HG02852 (cell line): Measurements from ENCODE around the gene STK24.
A peak's percentile ranks its signal among the peaks of the same experiment; 100 is the strongest.

Experiments used
- ATAC-seq: cut with Tn5 transposase; IDR thresholded peaks from one replicate; pipeline ENCODE4 v1.9.1; 2021; ENCODE audit warnings: mild to moderate bottlenecking, moderate library complexity; ENCODE audit not compliant: unreplicated experiment

Gene STK24

DNA sequence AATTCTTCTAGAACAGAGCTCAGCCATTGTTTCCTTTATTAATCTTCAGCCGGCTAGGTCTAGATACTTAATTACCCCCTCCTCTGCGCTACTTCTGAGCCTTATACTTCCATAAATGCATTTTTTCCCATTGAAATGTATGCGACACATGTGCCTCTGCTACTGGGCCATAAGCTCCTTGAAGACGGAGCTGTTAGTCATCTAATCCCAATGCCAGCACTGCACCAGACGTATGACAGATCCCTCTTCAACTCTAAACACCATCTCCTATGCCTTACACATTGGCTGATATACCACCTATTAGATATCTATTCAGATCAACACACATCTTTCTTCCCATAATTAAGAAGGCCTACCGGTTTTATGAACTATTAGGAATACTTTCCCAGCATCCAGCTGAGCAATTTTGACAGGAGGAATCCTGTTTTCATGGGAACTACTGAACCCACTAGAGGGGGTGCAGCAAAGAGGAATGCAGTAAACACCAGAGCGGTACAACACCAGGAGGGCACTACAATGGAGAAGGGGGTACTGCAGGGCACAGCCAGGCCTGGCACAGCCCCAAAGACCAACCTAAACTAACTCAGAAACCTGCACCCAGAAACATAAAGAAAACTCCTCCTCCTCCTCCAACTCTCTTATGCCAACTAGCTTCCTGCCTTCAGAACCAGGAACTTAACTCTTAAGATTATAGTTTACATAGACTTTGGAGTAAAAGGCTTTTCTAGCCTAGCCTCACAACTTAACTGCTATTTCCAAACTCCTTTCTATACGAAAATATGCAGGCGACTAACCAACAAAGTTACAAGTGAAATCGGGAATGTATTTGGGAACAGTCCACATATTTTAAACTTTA is 18.7 kb downstream of the STK24 start:
- ATAC-seq = no peak

DNA sequence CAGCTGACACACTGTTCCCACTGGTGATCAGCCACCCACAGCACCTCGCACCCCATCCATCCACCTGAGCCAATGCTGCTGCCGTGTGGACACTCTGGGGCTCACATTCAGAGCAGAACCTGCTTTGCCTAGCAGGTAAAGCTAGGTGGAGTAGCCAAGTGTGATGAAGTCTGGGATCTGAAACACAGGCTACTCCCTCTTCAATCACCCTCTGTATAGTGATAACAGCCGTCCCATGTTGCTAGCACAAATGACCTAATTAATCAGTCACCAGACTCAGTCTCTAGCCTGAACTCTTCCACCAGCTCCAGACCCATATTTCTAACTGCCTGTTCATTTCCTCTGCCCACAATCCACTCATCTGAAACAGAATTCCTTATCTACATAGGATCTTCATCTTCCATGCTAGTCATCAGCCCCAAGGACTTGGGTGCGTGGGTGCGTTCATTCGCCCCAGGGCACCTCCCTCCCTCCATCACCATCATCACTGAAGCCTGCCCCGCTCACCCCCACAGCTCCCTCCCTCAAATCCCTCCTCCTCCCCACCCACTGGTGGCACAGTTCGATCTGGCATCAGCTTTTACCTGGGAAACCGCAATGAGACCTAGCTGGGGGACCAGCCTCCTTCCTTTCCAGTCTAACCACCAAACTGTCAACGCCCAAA is 19.8 kb downstream of the STK24 start:
- no peak for ATAC-seq

DNA sequence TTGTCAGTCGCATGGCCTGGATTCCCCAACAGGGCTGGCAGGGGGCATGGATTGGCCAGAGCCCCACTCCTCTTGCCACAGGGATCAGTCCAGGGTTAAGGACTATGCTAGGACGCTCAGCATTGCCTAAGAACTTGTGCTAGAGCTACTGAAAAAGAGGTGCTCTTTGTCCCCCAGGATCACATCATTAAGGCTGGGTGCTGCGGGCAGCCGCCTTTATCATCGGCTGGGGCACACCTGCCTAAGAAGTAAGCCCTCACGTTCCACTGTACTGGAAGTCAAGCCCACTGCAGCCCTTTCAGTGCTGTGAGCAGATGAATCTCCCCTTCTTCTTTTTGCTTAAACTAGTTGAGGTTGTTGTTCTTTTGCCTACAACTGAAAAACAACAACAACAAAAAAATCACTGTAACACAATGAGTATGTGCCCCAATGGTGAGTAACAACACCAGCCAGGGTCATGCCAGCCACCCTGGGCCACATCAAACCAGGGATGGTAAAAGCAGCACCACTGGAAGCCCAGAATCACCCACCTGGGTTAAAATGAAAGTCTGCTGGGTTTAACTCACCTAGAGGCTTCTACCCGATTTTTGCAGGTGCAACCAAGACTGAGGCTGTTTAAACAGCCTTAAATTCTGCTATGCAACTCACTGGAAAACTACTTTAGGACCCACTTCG is 20.6 kb downstream of the STK24 start:
- no peak for ATAC-seq

DNA sequence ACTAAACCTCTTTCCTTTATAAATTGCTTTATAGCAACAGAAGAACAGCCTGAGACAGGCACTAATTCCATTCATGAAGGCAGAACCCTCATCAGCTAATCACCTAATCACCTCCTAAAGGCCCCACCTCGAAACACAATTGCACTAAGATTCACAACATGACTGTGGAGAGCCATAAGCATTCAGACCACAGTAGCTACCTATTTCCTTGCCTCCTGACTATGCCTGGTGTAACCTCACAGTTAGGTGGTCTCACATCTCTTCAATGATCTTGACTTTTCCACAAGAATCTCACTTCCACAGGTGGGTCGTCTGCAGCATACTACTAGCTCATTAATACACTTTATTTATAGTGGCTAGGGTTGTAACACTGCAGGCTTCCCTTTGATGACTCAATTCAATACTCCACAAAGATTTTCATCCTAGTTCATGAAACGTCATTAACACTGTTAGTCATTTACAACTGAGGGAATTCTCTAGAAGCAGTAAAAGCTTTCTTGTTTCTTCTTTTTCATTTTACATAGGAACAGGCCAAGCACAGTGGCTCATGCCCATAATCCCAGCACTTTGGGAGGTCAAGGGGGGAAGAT is 27.1 kb downstream of the STK24 start:
- ATAC-seq = peak; percentile 77

DNA sequence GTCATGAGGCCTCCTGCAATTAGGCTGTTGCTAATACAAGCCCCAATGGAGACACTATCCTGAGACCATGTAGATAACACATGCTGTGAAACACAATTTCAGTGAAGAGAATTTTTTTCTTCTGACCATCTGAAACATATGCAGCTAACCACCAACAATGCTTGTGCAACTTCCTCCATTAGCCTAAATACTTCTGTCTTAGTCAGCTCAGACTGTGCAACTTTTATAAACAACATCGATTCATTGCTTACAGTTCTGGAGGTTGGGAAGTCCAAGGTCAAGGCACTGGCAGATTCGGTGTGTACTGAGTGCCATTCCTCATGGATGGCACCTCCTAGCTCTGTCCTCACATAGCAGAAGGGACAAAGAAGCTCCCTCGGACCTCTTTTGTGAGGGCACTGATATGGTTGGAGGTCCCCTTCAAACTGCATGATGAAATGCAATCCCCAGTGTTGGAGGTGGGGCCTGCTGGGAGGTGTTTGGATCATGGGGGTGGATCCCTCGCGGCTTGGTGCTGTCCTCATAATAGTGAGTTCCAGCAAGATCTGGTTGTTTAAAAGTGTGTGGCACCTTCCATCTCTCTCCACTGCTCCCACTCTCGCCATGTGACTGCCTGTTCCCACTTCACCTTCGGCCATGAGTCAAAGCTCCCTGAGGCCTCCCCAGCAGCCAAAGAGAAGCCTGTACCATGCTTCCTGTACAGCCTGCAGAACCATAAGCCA is 27.7 kb downstream of the STK24 start:
- ATAC-seq = peak; percentile 5

DNA sequence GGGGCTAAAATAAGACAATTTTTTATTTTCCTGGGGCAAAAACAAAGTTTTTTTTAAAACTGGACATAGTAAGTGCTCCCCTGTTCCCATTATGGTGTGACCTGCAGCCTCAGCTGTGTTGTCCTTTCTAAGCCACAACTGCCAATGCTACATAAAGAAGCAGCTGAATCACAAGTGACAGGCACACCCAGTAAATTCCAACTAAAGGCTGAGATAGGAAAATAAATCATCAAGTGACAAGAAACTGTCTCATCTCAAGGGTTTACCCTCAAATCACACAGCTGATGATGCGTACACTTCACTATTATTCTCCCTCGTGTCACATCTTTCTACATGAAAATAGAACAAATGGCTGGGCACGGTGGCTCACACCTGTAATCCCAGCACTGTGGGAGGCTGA is 28.7 kb downstream of the STK24 start:
- no peak for ATAC-seq

DNA sequence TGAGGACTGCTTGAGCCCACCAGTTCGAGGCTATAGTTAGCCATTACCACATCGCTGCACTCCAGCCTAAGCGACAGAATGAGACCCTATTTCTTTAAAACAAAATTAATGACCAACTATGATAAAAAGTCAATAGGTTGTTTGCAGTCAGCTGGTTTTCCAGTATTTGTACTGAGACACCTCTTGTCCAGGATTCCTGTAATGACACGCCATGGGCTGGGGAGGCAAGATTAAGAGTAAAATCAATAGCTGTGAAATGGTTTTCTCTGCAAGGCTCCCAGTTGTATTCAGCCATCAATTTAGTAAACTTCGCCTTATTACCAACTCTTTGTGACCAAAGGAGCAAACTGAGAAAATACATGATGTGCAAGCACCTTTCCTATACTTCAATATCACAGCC is 29.5 kb downstream of the STK24 start:
- ATAC-seq = no peak

DNA sequence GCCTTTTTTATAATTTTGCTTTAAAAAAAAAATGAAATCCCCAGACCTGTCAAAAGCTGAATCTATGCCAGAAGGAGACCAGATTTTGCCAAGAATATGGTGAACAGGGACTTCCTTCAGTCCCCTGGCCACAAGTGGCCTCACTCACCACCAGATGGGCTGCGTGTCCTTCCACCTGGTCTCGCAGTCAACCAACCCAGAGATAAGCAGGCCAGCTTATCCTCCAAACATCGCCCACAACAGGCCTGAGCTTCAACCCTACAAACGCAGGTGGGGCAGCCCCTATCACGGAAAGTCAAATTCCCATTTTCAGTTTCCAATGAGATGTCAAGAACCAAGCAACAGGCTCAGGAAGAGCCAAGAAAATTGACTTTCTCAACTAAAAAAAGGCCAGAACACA is 30.5 kb downstream of the STK24 start:
- no peak for ATAC-seq

DNA sequence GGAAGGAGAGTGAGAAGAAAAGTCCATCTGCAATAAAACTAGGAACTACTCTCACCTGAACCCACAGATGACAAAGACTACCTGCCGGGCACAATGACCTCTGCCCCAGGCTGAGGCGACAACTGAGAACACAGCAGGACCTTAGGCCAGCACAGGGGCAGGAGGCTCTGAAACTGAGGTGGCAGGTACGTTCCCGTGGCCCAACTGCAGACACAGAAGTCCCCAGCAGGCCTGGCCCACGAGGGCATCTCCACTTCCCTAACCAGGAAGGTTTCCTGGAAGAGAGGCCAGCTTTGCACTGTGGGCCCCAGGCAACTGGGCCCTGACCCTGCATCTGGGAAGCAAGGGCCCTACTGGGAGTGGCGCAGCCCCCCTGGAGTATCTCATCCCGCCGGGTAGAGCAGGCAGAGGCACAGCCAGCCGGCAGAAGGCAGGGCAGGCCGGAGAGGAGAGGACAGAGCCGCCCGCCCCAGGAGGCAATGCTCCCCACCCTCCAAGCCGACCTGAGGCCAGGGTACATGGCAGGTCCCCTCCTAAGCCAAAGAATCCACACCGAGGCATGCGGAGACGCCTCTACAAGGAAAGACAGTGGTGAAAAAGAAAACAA is 32.7 kb downstream of the STK24 start:
- no peak for ATAC-seq

DNA sequence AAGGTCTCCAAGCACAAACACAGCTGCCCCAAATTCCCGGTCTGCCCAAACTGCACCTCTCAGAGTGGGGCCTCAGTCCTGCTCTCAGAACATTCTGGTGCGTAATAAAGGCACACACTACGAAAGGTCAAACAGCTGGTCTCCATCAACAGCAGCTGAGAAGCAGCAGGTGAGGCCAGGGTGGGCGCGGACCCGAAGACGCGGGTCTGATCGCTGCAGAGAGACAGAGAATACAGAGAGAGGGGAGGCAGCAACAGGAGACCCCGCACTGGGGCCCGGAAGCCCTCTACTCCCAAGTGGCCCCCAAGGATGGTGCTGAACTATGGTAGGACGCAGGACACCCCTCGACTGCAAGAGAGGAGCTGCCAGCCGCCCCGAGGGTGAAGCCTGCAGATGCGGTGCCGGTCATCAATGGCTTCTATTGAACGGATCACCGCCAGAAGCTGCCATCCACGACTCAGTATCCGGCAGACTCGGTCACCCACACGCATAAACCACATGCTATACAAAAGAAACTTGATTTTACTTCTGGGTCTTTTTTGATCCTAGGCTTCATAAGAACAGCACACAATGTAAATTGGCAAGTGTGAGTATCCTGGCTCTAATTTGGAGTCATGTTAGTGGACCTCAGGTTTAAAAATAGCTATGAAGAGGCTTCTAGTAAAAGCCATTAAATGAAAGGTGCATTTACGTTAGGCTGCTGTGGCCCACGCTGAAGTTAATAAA is 33.4 kb downstream of the STK24 start:
- peak; percentile 37 for ATAC-seq

DNA sequence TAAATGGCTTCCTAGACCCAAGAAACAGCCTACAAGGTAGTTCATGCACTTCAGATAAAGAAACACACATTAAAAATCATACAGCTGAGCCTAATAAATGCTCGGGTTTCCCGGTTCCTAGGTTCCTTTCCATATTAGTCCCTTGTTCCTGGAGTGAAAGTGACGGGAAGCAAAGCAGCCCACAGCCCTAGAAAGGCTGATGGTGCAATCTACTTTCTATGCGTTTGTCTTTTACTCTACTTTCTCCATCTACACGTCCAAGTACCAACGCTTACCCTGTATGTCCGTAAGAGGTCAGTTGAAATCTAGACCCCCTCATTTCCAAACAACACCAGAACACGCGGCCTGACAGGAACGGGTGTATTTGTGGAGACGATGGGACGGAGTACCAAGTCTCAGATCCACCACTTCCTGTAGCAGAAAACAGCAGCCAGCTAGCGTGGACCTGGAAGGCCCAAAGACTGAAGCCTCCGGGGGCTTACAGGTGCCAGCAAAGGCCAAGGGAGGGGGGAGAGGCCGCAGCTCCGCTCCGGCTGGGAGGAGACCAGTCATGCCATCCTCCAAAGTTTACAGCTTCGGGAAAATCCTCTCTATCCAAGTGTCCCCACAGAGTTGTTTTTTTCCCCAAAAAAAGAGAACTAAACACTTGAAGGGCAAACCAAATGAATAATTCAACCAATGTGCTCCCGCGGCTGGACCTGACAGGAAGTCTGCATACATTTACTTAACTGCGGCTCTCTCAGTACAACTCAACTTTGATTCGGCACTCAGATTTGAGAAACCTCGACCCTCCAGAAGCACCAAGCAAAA is 34.1 kb downstream of the STK24 start:
- peak; percentile 50 for ATAC-seq

DNA sequence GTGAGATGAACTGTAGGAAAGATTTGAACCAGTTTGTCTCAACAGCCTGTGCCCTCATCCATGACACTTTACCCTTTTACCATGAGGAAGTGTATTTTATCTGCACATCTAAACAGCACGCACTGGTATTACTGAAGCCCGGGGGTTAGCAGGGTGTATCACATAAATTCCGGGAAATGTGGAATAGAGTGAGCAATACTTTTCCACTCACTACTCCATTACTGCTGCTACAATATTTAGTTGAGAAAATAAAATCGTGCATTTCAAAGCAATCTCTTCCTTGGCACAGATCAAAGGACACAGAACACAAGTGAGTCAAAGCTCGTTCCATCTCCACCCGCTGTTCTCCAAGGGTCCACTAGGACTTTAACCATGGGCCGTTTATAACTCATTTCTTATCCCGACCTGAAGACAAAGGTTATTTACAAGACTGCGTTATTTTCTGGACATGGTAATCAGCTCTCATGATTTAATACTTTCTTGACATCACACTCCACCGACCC is 35.2 kb downstream of the STK24 start:
- no peak for ATAC-seq

DNA sequence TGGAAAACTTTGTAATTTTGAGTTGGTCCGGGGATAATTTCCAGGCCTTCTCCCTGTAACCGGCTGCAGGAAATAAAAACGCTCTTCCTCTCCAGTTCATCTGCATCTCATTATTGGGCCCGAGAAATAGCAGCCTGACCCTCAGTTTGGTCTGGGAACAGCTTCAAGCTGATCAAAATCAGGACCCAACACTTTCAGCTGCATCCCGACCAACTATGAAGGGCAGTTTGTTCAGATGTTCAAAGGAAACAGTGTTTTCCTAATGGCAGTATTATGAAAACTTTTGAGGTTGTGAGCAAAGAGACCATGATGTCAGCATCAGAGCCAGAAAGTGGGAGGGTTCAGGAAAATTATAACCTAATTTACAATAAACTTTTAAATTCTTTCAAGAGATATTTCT is 35.7 kb downstream of the STK24 start:
- ATAC-seq = no peak

DNA sequence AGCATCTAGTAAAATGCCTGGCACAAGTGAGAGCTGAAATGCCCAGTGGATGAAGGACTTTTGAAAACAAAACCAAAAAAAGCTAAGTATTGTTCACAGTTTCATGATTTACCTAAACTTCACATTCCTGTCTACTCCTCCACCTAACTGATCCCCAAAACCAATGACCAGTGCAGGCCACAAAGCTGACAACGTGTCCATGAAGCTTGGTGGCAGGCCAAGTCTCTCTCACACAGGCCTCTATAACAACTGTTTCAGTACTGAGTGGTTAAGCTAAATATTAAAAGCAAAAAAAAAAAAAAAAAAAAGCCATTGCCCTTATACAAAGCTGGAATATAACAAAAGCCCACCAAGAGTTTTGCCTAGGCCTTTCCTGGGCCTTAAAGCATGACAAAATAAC is 36.4 kb downstream of the STK24 start:
- no peak for ATAC-seq

DNA sequence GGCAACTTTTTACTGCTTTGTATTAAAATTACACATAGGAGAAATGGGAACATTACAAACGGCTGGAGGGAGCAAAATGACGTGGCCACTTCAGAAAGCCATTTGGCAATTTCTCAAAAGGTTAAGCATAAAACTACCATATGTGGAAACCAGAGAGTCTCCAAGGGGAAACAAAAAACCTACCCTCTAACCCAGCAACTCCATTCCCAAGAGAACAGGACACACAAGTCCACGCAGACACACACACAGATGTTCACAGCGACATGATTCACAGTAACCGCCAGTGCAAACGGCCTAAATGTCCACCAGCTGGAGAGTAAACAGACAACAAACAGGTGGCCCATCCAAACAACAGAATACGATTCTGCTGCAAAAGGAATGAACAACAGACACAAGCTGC is 37.2 kb downstream of the STK24 start:
- no peak for ATAC-seq

DNA sequence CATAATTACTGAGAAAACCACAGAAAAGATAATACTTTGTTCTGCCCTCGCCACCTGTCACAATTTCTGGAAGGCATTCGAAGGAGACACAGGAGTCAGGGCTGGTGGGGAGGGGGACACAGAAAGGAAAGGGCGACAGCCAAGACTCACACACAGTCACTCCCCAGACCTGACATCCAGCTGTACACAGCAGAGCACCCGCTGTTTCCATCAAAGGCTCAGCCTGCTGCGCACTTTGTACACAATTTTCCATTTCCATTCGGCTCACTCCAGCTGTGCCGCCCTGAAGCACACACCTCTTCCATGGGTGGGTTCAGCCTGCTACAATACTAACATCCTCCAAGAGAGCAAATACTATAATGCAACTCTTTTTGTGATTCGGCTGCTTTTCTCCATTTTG is 38.0 kb downstream of the STK24 start:
- ATAC-seq = no peak

DNA sequence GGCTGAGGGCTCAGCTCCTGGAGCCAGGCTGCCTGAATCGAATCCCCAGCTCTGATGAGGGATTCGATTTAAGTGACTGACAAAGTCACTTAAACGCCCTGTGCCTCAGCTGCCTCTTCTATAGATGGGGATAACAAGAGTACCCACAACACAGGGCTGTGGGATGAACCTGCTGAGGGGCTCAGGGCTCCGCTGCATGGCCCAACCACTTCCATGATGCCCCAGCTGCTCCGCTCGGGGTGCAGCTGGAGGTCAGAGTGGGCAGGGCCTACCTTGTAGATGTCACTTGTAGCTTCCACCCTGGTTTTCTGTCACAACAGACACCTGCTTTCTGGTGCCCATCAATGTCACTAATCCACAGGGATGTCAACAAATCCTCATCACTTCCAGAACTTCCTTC is 39.2 kb downstream of the STK24 start:
- no peak for ATAC-seq

DNA sequence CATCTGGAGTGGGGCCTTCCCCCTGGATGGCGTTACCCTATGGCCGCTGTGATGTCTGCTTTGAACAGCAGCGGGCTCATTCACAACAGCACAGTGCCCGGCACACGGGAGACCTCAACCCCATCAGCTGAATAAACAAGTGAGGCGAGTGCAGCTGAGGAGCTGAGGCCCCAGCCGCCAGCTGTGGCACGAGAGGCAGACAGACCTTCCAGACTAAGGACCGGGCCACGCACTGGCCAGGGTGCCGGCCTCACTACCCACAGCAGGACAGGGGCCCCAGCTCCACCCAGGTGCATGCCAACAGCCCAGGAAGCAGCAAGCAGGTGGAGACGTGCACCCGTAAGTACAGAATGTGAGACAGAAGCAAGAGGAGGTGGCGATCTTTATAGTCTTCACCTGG is 39.6 kb downstream of the STK24 start:
- ATAC-seq = no peak

DNA sequence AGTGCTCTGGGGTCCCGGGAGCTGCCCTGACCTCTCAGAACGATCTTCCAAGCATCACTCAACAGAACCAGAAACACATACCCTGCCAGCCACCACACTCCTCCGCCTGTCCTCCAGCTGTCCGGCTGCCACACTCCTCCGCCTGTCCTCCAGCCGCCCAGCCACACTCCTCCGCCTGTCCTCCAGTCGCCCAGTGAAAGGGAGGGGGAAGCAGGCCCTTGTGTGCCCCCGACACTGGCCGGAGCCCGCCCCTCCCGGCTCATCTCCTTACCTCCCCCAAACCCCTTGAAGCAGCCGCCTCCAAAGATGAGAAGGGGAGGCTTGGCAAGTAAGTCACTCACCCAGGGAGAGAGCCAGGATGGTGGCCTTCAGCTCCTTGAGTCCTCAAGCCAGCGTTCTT is 40.2 kb downstream of the STK24 start:
- no peak for ATAC-seq
